ENCODE results near the gene SNAPIN.
A peak's percentile ranks its signal among the peaks of the same experiment; 100 is the strongest.

The SNAPIN gene

DNA sequence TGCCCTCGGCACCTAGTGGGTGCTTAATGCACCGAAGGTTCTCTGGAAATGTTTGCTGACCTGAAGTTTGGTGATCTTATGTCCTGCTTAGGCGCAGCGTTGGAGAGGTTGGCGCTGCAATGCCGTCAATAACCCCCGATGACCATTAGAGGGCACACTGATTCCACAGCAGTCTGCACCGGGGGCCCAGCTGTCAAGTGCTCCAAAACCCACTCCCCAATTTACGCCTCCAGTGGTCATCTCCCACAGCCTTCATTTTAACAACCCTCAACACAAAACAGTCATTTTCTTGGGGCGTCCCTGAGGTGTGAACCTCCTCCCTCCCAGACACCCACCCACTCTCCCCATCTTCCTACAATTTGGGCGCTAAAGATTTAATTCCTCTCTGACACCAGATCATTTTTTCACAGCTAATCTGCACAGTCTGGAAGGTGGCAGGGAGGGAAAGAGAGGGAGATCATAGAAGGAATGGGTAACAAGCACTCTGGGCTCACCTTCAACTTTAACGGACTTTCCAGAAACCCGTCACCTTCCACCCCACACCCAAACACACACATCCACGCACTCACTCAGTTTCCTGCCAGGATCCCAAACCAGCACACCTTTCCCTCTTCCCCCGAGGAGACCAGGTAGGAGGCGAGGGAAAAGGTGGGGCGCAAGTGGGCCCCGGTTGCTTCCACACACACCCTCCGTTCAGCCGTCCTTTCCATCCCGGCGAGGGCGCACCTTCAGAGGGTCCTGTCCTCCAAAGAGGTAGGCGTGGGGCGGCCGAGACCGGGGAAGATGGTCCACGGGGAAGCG, 19.4 kb downstream of the SNAPIN start:
- peak overlapping the region; percentile 88 for H3K4me3 ChIP-seq
- TF ChIP-seq, protein P1, sequence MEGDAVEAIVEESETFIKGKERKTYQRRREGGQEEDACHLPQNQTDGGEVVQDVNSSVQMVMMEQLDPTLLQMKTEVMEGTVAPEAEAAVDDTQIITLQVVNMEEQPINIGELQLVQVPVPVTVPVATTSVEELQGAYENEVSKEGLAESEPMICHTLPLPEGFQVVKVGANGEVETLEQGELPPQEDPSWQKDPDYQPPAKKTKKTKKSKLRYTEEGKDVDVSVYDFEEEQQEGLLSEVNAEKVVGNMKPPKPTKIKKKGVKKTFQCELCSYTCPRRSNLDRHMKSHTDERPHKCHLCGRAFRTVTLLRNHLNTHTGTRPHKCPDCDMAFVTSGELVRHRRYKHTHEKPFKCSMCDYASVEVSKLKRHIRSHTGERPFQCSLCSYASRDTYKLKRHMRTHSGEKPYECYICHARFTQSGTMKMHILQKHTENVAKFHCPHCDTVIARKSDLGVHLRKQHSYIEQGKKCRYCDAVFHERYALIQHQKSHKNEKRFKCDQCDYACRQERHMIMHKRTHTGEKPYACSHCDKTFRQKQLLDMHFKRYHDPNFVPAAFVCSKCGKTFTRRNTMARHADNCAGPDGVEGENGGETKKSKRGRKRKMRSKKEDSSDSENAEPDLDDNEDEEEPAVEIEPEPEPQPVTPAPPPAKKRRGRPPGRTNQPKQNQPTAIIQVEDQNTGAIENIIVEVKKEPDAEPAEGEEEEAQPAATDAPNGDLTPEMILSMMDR (IDR thresholded peaks at IDR 0.05), result peak; percentile 93
- peak overlapping the region; percentile 74 to 81 for H3K27ac ChIP-seq
- DNase-seq (ENCODE audit: low spot score), result no peak

DNA sequence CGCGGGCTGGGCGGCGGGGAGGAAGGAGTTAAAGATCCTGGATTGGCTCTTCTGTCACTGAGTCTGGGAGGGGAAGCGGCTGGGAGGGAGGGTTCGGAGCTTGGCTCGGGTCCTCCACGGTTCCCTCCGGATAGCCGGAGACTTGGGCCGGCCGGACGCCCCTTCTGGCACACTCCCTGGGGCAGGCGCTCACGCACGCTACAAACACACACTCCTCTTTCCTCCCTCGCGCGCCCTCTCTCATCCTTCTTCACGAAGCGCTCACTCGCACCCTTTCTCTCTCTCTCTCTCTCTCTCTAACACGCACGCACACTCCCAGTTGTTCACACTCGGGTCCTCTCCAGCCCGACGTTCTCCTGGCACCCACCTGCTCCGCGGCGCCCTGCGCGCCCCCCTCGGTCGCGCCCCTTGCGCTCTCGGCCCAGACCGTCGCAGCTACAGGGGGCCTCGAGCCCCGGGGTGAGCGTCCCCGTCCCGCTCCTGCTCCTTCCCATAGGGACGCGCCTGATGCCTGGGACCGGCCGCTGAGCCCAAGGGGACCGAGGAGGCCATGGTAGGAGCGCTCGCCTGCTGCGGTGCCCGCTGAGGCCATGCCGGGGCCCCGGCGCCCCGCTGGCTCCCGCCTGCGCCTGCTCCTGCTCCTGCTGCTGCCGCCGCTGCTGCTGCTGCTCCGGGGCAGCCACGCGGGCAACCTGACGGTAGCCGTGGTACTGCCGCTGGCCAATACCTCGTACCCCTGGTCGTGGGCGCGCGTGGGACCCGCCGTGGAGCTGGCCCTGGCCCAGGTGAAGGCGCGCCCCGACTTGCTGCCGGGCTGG, 20.2 kb downstream of the SNAPIN start, which contains the start of gene NPR1:
Gene NPR1 (plus strand): TSS at position 170 of the 818 bp plus-strand sequence. CDS start 421 bp downstream, at position 591.
- DNase-seq (ENCODE audit: low spot score), result peak; percentile 87
- Histone ChIP-seq H3K4me3 (peak within 1 kb of the TSS; percentile 88), H3K27ac (peak within 1 kb of the TSS; percentile 74 to 81)
- TF ChIP-seq, protein P1 (IDR thresholded peaks at IDR 0.05), result no peak

DNA sequence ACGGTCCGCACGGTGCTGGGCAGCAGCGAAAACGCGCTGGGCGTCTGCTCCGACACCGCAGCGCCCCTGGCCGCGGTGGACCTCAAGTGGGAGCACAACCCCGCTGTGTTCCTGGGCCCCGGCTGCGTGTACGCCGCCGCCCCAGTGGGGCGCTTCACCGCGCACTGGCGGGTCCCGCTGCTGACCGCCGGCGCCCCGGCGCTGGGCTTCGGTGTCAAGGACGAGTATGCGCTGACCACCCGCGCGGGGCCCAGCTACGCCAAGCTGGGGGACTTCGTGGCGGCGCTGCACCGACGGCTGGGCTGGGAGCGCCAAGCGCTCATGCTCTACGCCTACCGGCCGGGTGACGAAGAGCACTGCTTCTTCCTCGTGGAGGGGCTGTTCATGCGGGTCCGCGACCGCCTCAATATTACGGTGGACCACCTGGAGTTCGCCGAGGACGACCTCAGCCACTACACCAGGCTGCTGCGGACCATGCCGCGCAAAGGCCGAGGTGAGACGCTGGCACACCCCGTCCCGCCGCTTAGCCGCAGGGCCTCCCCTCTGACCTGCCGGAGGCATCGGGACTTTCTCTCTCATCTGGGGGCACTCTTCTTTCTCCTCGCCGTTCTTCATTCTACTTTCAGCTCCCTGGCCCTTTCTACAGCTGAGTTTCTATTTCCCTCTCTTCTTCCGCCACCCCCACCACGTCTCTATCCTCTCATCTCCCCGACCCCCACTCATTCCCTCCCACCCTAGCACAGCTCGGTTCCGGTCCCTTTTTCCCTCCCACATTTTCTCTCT, 21.0 kb downstream of the SNAPIN start:
- TF ChIP-seq, protein P1 (IDR thresholded peaks at IDR 0.05), result no peak
- H3K27ac ChIP-seq, result peak overlapping the region; percentile 74 to 81
- DNase-seq (ENCODE audit: low spot score), result no peak

DNA sequence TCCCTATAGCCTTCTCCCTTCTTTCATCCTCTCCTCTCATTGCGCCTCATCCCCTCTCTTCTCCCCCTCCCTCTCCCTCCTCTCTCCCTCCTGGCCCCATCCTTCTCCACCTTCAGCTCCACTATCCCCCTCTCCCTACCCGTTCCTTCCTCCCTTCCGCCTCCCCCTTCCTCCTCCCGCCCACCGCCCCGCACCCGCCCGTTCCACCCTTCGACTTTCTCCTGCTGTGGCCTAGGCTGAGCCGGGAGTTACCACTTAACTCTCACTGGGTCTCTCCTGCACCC, 21.6 kb downstream of the SNAPIN start:
- DNase-seq (ENCODE audit: low spot score), result no peak
- H3K4me3 ChIP-seq, result peak overlapping the region; percentile 88
- peak overlapping the region; percentile 74 to 81 for H3K27ac ChIP-seq
- TF ChIP-seq, protein P1 (IDR thresholded peaks at IDR 0.05), result no peak

More for the DNA sequence above, 21.0 kb downstream of the SNAPIN start:
- peak overlapping the region; percentile 88 for H3K4me3 ChIP-seq

DNA sequence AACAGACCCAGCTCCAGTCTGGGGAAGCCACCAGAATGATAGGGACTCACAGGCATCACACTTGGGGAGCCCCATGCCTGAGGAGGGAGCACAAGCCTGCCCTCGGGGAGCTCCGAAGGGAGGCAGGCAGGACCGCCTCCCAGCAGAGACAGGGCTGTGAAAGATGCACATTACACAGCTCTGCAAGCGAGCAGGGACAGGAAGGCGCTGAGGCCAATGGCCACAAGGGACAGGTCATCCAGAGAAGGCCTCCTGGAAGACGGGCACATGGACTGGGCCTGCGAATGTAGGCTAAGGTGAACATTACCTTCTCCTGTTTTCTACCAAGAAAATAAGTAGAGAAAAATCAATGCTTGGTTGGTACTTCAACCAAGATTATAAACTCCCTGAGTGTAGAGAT, 24.2 kb downstream of the SNAPIN start:
- TF ChIP-seq, protein P1 (IDR thresholded peaks at IDR 0.05), result no peak
- Histone ChIP-seq H3K4me3 (no peak overlapping the region), H3K27ac (no peak overlapping the region)
- DNase-seq (ENCODE audit: low spot score), result no peak

DNA sequence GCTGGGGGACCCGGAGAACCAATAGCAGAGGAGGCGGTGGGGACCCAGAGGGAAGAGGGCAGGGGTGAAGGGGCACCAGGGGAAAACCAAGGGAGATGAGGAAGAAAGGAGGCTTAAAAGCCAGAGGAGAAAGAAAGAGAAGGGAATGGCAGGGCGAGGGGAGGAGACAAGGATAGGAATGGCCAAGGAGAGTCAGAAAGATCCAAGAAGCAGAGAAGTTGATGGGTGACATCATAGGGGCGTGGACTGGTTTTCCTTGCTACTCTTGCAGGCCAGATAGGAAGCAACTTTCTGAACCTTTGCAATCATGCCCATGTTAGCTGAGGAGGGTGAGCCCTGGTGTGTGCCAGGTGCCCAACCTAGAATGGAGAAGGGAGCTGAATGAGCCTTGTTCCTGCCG, 25.4 kb downstream of the SNAPIN start:
- TF ChIP-seq, protein P1 (IDR thresholded peaks at IDR 0.05), result no peak
- no peak overlapping the region for H3K27ac ChIP-seq
- no peak for DNase-seq (ENCODE audit: low spot score)
- H3K4me3 ChIP-seq, result no peak overlapping the region

Measured in coronary artery (tissue), 2 donors.